ENCODE measurements around the gene LAIR1. TPM values are rescaled to one million over a fixed set of nuclear protein-coding genes. Genes with fewer than 3 reads are reported as not detected.

Gene LAIR1
- total and polyA plus RNA-seq, 12 donors = 3.5 to 80.7 (median 38.5) TPM

- intact Hi-C loops (cut with DNase I) = no loop called here
- H3K27ac ChIP-seq = no peak overlapping the region
- H3K4me3 ChIP-seq = no peak overlapping the region
- H3K9me3 ChIP-seq (replicated peaks in 1 of 3) = no peaks in the 10 kb centered on the region
- H3K36me3 ChIP-seq (replicated peaks in 1 of 2) = no peaks in the 10 kb centered on the region
- WGBS, 4 donors = 58 to 72% (median 67%) methylated on average over 7 of the region's 7 CpGs
- DNase-seq = no peak
- H3K4me1 ChIP-seq (replicated peaks in 1 of 2) = no peaks in the 10 kb centered on the region
- no peaks in the 10 kb centered on the region for H3K27me3 ChIP-seq
- TF ChIP-seq CTCF (IDR thresholded peaks at IDR 0.05) = no peak
- TF ChIP-seq POLR2A (IDR thresholded peaks at IDR 0.05) = no peak
Observed at GRCh38 chr19:54352041-54352440, 12.7 kb downstream of the LAIR1 start.

- Histone ChIP-seq H3K27ac (no peak overlapping the region), H3K4me1 (replicated peaks in 1 of 2) (no peaks in the 10 kb centered on the region), H3K4me3 (no peak overlapping the region), H3K36me3 (replicated peaks in 1 of 2) (no peaks in the 10 kb centered on the region), H3K27me3 (no peaks in the 10 kb centered on the region), H3K9me3 (replicated peaks in 1 of 3) (no peaks in the 10 kb centered on the region)
- no peak for DNase-seq
- intact Hi-C loops (cut with DNase I) = no loop called here
- WGBS, 4 donors = 44 to 47% (median 45%) methylated on average over 2 of the region's 2 CpGs
- TF ChIP-seq POLR2A (IDR thresholded peaks at IDR 0.05) (no peak), CTCF (IDR thresholded peaks at IDR 0.05) (no peak)
Observed at GRCh38 chr19:54351474-54351873, 13.3 kb downstream of the LAIR1 start.

GRCh38 chr19:54345938-54346386 is 18.8 kb downstream of the LAIR1 start:
- H3K9me3 ChIP-seq (replicated peaks in 1 of 3) = no peaks in the 10 kb centered on the region
- DNase-seq = no peak
- intact Hi-C loops (cut with DNase I) = no loop called here
- H3K36me3 ChIP-seq (replicated peaks in 1 of 2) = no peaks in the 10 kb centered on the region
- H3K27me3 ChIP-seq = no peaks in the 10 kb centered on the region
- no peak overlapping the region for H3K4me3 ChIP-seq
- no peaks in the 10 kb centered on the region for H3K4me1 ChIP-seq (replicated peaks in 1 of 2)
- WGBS, 4 donors = 61 to 72% (median 62%) methylated on average over 5 to 6 of the region's 6 CpGs
- TF ChIP-seq CTCF (IDR thresholded peaks at IDR 0.05) (no peak), POLR2A (IDR thresholded peaks at IDR 0.05) (no peak)
- no peak overlapping the region for H3K27ac ChIP-seq

- intact Hi-C loops (cut with DNase I) = no loop called here
- 58 to 70% (median 63%) methylated on average over 4 of the region's 4 CpGs for WGBS, 4 donors
- DNase-seq = no peak
Observed at GRCh38 chr19:54343868-54344267, 20.9 kb downstream of the LAIR1 start.

More at GRCh38 chr19:54343868-54344267, 20.9 kb downstream of the LAIR1 start:
- no peak overlapping the region for H3K4me3 ChIP-seq
- no peaks in the 10 kb centered on the region for H3K36me3 ChIP-seq (replicated peaks in 1 of 2)
- no peaks in the 10 kb centered on the region for H3K9me3 ChIP-seq (replicated peaks in 1 of 3)
- no peak overlapping the region for H3K27ac ChIP-seq
- H3K4me1 ChIP-seq (replicated peaks in 1 of 2) = no peaks in the 10 kb centered on the region
- no peak for TF ChIP-seq CTCF (IDR thresholded peaks at IDR 0.05)
- TF ChIP-seq POLR2A (IDR thresholded peaks at IDR 0.05) = no peak
- H3K27me3 ChIP-seq = no peaks in the 10 kb centered on the region

Measured in adrenal gland (tissue), 12 donors.